RWPE1 (cell line): Measurements from ENCODE around the gene CERS3.

ENCODE experiments used
- CTCF ChIA-PET: fragments of 350-600 bp; sonication (Branson Sonifier 250); formaldehyde crosslinking; extraction: SDS; loops from one replicate; lab custom pipeline; 2021; lab: Yijun Ruan, JAX
- POLR2A ChIA-PET: fragments of 400-600 bp; formaldehyde crosslinking; extraction: SDS; loops from one replicate; lab custom pipeline; 2020; ENCODE audit warnings: antibody characterized with exemption; ENCODE audit not compliant: low non-redundant PET; lab: Yijun Ruan, JAX
- DNase-seq: peaks from one replicate; pipeline ENCODE4 v3.0.0; 2012; ENCODE audit warnings: low spot score
- H3K27ac ChIP-seq: fragments of 450-650 bp; 2 replicates; pipeline ENCODE4 v1.5.1; 2017
- TF ChIP-seq, protein P1 (sequence below): fragments of 450-650 bp; conservative IDR thresholded peaks from 2 replicates; pipeline ENCODE4 v1.5.1; 2017; ENCODE audit warnings: low read depth, mild to moderate bottlenecking

Gene CERS3

DNA sequence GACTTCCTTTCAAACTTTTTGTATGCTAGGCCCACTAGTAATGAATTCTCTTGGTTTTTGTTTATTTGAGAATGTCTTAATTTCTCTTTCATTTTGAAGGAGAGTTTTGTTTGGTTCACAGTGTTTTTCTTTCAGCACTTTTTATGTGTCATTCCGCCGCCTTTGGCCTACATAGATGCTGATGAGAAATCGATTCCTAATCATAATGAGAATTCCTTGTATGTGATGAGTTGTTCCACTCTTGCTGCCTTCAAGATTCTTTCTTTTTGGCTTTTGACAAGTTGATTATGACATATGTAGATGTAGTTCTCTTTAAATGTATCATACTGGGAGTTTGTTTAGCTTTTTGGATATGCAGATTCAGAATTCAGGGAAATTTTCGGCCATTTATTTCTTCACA lies 35.5 kb downstream of the CERS3 start:
- DNase-seq, result no peak
- ChIA-PET POLR2A (no interaction called here), CTCF (no interaction called here)
- H3K27ac ChIP-seq, result no peak overlapping the region
- TF ChIP-seq, protein P1, sequence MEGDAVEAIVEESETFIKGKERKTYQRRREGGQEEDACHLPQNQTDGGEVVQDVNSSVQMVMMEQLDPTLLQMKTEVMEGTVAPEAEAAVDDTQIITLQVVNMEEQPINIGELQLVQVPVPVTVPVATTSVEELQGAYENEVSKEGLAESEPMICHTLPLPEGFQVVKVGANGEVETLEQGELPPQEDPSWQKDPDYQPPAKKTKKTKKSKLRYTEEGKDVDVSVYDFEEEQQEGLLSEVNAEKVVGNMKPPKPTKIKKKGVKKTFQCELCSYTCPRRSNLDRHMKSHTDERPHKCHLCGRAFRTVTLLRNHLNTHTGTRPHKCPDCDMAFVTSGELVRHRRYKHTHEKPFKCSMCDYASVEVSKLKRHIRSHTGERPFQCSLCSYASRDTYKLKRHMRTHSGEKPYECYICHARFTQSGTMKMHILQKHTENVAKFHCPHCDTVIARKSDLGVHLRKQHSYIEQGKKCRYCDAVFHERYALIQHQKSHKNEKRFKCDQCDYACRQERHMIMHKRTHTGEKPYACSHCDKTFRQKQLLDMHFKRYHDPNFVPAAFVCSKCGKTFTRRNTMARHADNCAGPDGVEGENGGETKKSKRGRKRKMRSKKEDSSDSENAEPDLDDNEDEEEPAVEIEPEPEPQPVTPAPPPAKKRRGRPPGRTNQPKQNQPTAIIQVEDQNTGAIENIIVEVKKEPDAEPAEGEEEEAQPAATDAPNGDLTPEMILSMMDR, result no peak

DNA sequence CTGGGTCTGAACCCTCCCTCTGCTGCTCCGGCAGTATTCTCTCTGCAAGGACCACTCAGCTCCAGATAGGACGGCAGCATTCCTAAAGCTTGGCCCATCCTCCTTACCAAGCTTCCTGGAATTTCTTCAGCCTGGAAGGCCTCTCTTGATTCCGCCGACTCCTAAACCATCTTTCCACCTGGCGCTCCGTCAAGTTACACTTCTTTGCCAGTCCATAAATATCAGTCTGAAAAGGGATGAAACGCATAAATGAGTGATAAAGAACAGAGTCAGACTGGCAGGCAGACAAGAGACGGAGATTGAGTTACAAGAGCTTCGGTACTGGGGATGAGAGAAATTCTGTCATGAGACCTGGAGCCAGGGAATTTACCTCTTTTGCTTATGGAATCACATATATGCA lies 44.3 kb downstream of the CERS3 start:
- H3K27ac ChIP-seq, result no peak overlapping the region
- POLR2A ChIA-PET, result no interaction called here
- TF ChIP-seq, protein P1, result no peak
- CTCF ChIA-PET, result interaction anchor here (0.7 kb wide), 1 partner anchor 148 kb away, joined by 5 read pairs; no protein-coding TSS in a partner anchor
- DNase-seq, result no peak

DNA sequence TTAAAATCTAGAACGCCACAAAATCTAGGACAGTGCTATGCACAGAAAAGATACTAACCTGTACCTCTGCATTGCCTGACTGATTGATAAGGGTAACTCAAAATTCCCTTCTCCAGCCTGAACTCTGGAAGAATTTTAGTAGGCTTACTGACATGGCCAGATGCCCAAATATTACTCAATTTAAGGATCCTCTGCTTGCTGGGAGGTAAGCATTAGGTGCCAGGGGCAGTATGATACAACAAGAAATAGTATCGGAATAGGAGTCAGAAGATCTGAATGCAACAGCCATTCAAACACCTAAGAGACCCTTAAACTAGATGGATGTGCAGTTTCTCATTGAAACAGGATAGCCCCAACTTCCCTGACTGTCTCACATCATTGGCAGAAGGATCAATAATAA lies 45.4 kb downstream of the CERS3 start:
- no peak for DNase-seq
- ChIA-PET POLR2A (no interaction called here), CTCF (no interaction called here)
- H3K27ac ChIP-seq, result no peak overlapping the region
- TF ChIP-seq, protein P1, result no peak

DNA sequence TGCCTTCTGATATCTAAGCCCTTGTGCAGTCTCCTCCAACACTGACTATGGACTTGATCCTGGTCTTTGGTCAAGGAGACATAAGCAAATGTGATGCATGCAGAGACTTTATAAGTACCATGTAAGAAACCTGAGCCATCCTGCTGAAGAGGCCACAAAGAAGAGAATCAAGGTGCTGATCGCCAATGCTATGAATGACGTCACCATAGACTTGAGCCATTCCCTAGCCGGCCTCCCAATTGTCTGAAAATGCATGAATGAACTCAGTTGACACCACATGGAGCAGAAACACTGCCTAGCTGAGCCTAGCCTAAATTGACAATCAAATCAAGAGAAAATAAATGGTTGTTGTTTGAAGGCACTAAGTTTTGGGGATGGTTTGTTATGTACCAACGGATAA lies 51.9 kb downstream of the CERS3 start:
- ChIA-PET POLR2A (no interaction called here), CTCF (no interaction called here)
- TF ChIP-seq, protein P1, result no peak
- no peak overlapping the region for H3K27ac ChIP-seq
- no peak for DNase-seq

DNA sequence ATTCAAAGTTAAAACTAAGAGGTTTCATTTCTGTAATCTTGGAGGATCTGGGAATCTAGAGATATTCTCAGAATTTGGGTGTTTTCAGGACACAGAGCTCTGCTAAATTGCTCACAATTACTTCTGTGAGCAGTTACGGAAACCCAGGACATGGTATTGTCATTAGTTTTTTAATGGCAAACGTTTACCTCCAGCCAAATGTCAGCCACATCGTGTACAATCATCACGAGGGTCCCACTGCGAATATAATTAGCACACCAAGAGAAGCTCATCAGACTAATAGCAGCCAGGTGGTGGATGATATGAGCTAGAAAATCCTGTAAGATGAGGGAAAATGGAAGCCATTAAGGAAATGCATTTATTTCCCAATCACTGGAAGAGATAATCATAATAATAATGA lies 56.0 kb downstream of the CERS3 start:
- DNase-seq, result no peak
- H3K27ac ChIP-seq, result no peak overlapping the region
- POLR2A ChIA-PET, result no interaction called here
- TF ChIP-seq, protein P1, result no peak
- CTCF ChIA-PET, result no interaction called here

DNA sequence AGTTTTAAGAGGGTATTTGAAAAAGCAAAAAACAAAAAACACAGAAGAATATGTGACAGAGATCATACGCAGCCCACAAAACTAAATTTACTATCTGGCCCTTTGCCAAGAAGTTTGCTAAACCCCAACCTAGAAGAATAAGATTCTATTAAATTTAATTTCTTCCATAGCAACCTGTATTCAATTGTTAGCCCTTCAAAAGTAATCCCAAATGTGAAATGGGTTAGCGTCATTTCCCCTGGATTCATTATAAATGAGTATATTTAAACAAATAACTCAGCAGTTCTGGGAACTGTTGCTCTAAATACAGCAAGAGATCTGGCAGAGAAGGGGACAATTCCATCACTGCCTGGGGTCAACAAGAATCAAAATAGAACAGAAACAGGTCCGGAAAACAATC lies 56.8 kb downstream of the CERS3 start:
- CTCF ChIA-PET, result no interaction called here
- H3K27ac ChIP-seq, result no peak overlapping the region
- no peak for DNase-seq
- TF ChIP-seq, protein P1, result no peak
- POLR2A ChIA-PET, result no interaction called here

DNA sequence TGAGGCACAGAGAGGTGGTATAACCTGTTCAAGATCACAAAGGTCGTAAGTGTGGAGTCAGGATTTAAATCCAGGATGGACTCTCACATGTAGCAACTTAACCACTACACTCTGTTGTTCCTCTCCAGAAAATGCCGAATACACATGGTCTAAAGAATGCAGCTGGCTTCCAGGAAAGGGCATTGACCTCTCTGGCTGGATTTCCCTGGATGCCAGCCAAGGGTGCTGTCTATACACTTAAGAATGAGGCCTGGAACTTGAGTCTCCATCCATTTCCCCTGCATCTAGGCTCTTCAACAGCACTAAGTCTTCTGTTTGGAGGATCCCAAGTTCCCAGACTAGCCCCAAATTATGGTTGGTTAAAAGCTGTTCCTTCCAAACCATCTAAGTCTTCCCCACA lies 60.5 kb downstream of the CERS3 start:
- TF ChIP-seq, protein P1, result no peak
- H3K27ac ChIP-seq, result no peak overlapping the region
- no peak for DNase-seq
- CTCF ChIA-PET, result no interaction called here
- POLR2A ChIA-PET, result no interaction called here
